ENCODE data around the gene TLR9. TPM values are rescaled to one million over a fixed set of nuclear protein-coding genes. Genes with fewer than 3 reads are reported as not detected.
A peak's percentile ranks its signal among the peaks of the same experiment; 100 is the strongest.

The TLR9 gene
- total RNA-seq, 4 donors from 2014 or later = 0.19 to 0.61 TPM; not detected in 2

DNA sequence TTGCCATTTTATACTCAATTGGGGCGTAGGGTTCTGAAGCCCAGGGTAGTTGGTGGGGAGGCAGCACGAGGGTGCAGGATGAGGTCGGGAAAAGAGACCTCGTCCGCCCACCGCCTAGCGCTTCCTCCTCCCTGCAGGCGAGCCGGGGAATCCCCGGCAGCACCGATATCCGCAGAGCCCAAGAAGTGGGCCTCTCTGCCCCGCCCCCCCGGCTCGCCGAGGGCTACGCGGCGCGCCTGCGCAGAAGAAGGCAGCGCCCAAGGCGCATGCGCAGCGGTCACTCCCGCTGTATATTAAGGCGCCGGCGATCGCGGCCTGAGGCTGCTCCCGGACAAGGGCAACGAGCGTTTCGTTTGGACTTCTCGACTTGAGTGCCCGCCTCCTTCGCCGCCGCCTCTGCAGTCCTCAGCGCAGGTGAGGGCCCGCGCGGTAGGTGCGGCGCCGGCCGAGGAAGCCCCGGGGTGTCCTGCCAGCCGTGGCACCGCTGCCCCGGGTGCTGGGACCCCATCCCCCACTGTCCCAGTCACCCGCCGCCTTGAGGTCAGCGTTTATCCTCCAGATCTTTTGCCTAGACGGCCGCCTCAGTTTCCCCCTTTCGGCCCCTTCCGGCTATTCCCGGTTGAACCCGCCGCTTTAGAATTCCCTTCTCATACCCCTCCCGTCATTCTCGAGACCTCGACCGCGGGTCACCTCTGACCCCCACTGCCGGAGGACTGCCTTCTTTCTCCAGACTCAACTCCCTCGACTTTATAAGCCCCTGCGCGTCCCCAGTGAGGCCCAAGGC is 27.4 kb downstream of the TLR9 start, which contains the start of gene ALAS1:
Gene ALAS1 (plus strand): TSS at position 319 of the 784 bp plus-strand sequence. CDS start 1,082 bp downstream, outside the sequence.
- H3K4me3 ChIP-seq (ENCODE audit: low read depth, poor library complexity, severe bottlenecking) = peak within 1 kb of the TSS; percentile 88
- WGBS, 2 donors = 1% methylated on average over 36 to 70 of the region's 71 CpGs
- TF ChIP-seq, protein P1, sequence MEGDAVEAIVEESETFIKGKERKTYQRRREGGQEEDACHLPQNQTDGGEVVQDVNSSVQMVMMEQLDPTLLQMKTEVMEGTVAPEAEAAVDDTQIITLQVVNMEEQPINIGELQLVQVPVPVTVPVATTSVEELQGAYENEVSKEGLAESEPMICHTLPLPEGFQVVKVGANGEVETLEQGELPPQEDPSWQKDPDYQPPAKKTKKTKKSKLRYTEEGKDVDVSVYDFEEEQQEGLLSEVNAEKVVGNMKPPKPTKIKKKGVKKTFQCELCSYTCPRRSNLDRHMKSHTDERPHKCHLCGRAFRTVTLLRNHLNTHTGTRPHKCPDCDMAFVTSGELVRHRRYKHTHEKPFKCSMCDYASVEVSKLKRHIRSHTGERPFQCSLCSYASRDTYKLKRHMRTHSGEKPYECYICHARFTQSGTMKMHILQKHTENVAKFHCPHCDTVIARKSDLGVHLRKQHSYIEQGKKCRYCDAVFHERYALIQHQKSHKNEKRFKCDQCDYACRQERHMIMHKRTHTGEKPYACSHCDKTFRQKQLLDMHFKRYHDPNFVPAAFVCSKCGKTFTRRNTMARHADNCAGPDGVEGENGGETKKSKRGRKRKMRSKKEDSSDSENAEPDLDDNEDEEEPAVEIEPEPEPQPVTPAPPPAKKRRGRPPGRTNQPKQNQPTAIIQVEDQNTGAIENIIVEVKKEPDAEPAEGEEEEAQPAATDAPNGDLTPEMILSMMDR (IDR thresholded peaks at IDR 0.05) = no peak
- TF ChIP-seq POLR2A (IDR thresholded peaks at IDR 0.05) = peak in 1 of 2 donors; percentile 41
- DNase-seq (ENCODE audit: low spot score in 2 of 2) = peak; percentile 85 to 98
- intact Hi-C loops (cut with DNase I; ENCODE audit: low total_unique reads) = loop anchor here (5.0 kb wide), 1 partner anchor 744 kb away; no protein-coding TSS in a partner anchor

- intact Hi-C loops (cut with DNase I; ENCODE audit: low total_unique reads) = loop anchor here (5.0 kb wide), 1 partner anchor 745 kb away; no protein-coding TSS in a partner anchor
- TF ChIP-seq POLR2A (IDR thresholded peaks at IDR 0.05) = no peak
- TF ChIP-seq, protein P1 (IDR thresholded peaks at IDR 0.05) = no peak
- WGBS, 2 donors = 35 to 37% methylated on average over 10 of the region's 10 CpGs
- H3K4me3 ChIP-seq (ENCODE audit: low read depth, poor library complexity, severe bottlenecking) = no peak overlapping the region
- DNase-seq (ENCODE audit: low spot score in 2 of 2) = no peak
These were observed 28.0 kb downstream of the TLR9 start for GRCh38 chr3:52197499-52197841.

GRCh38 chr3:52196977-52197376 is 28.5 kb downstream of the TLR9 start:
- H3K4me3 ChIP-seq (ENCODE audit: low read depth, poor library complexity, severe bottlenecking) = no peak overlapping the region
- 39% methylated on average over 3 of the region's 3 CpGs for WGBS, 2 donors
- DNase-seq (ENCODE audit: low spot score in 2 of 2) = no peak
- intact Hi-C loops (cut with DNase I; ENCODE audit: low total_unique reads) = loop anchor here (5.0 kb wide), 1 partner anchor 745 kb away; no protein-coding TSS in a partner anchor
- TF ChIP-seq, protein P1 (IDR thresholded peaks at IDR 0.05) = no peak
- no peak for TF ChIP-seq POLR2A (IDR thresholded peaks at IDR 0.05)

DNA sequence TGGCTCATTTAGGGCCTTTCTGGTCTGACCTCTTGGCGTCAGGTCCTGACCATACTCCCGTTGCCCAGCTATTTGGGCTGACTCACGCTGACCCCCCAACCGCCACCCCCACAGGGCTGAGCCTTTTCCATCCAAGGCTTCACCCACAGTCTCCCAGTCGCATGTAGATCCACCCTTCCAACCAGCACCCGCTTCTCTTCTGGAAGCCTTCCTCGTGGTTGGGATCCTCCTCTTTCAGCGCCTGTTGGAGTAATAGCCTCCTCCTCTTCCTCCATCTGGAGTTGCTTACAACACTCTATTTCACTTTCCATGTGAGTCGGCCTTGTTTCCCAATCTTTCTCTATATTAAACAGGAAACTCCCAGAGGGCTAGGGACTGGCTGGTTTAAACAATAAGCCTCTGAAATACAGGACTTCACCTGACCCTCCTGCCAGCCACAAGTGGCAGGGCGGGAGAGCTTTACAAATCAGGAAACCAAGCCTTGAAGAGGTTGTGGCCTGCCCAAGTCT is 29.6 kb downstream of the TLR9 start:
- TF ChIP-seq, protein P1 (IDR thresholded peaks at IDR 0.05) = no peak
- TF ChIP-seq POLR2A (IDR thresholded peaks at IDR 0.05) = no peak
- DNase-seq (ENCODE audit: low spot score in 2 of 2) = peak in 1 of 2 donors; percentile 55
- 57 to 65% methylated on average over 10 of the region's 10 CpGs for WGBS, 2 donors
- intact Hi-C loops (cut with DNase I; ENCODE audit: low total_unique reads) = loop anchor here (5.0 kb wide), 1 partner anchor 746 kb away; no protein-coding TSS in a partner anchor
- no peak overlapping the region for H3K4me3 ChIP-seq (ENCODE audit: low read depth, poor library complexity, severe bottlenecking)

DNA sequence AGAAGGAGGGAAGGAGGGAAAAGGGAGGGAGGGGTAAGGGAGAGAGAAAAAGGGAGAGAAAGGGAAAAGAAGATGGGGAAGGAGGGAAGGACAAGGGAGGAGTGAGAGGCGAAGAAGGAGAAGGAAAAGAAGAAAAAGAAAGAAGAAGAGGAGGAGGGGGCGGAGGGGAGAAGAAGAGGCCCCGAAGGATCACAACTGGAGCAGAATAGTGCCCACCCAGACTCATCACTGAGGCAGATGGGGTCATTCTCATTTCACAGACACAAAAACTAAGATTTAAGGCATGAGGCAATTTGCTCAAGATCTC is 30.2 kb downstream of the TLR9 start:
- TF ChIP-seq POLR2A (IDR thresholded peaks at IDR 0.05) = no peak
- TF ChIP-seq, protein P1 (IDR thresholded peaks at IDR 0.05) = no peak
- H3K4me3 ChIP-seq (ENCODE audit: low read depth, poor library complexity, severe bottlenecking) = no peak overlapping the region
- WGBS, 2 donors = 95 to 96% methylated on average over 3 of the region's 3 CpGs
- DNase-seq (ENCODE audit: low spot score in 2 of 2) = no peak
- intact Hi-C loops (cut with DNase I; ENCODE audit: low total_unique reads) = loop anchor here (5.0 kb wide), 1 partner anchor 747 kb away; no protein-coding TSS in a partner anchor

Data from lower leg skin (tissue), 4 donors.